SHP77 treated with DMSO at 0.1 percent for 48 hours (cell line): ENCODE data around the gene CLDN15.
A peak's percentile ranks its signal among the peaks of the same experiment; 100 is the strongest.

Source experiments
- DNase-seq: peaks from one replicate; lab custom pipeline; 2025; lab: John Stamatoyannopoulos, UW

Gene CLDN15

DNA sequence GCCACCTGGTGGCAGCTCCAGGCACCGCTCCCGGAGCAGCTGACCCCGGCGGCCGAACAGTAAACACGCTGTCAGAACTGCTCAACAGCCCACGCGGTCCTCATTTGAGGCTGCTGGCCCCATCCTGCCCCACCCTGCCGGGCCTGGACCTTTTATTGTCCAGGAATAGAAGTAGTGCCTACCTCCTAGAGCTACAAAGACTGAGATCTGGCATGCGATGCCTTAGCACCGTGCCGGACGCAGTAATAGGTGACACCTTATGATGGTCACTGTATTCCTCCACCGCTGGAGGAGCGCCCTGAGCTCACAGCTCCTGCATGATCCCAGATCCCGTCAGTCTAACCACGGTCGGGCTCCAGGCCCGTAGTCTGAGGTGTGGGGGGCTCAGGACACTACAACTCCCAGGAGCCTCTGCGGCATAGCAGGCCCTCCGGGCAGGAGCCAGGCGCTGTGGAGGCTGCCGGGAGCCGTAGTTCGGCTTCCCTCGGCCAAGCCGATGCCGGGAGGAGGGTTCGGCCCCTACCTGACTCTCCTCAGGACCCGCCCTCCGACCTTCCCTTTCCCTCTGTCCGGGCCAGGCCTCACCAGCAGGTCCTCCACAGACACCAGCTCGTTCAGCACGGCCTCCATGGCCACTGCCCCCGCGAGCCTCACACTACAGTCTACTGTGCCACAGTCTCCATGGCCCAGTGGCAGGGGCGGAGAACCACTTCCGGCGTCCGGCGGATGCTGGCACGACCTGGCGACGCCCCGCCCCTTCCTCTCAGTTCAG is 7.0 kb upstream of the CLDN15 start, which contains the start of gene FIS1:
TSS of gene FIS1 (minus strand) at position 707 of the 772 bp plus-strand sequence. CDS start at position 630, 77 bp downstream.
- peak; percentile 87 for DNase-seq

GRCh38 chr7:101243646-101244374 is 6.2 kb upstream of the CLDN15 start:
- no peak for DNase-seq

GRCh38 chr7:101241443-101242349 is 4.1 kb upstream of the CLDN15 start:
- no peak for DNase-seq

DNA sequence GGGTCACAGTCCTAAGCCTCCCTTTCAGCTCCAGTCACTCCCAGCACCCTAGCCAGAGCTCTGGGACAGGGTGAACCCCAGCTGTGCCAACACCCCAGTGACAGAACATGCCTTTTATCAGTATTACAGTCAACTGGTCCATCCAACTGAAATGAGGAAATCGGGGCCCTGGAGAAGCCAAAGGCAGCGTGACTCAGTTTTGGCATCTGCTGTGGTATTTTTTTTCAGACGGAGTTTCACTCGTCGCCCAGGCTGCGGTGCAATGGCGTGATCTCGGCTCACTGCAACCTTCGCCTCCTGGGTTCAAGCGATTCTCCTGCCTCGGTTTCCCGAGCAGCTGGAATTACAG is 3.4 kb upstream of the CLDN15 start:
- no peak for DNase-seq

- DNase-seq, result no peak
These were observed 2.8 kb upstream of the CLDN15 start for GRCh38 chr7:101240226-101241014.

GRCh38 chr7:101239951-101240220 is 2.3 kb upstream of the CLDN15 start:
- DNase-seq, result no peak

- DNase-seq, result no peak
These were observed 1.8 kb upstream of the CLDN15 start for GRCh38 chr7:101239191-101239950.

GRCh38 chr7:101238226-101239182 is 902 bp upstream of the CLDN15 start:
- DNase-seq, result no peak

DNA sequence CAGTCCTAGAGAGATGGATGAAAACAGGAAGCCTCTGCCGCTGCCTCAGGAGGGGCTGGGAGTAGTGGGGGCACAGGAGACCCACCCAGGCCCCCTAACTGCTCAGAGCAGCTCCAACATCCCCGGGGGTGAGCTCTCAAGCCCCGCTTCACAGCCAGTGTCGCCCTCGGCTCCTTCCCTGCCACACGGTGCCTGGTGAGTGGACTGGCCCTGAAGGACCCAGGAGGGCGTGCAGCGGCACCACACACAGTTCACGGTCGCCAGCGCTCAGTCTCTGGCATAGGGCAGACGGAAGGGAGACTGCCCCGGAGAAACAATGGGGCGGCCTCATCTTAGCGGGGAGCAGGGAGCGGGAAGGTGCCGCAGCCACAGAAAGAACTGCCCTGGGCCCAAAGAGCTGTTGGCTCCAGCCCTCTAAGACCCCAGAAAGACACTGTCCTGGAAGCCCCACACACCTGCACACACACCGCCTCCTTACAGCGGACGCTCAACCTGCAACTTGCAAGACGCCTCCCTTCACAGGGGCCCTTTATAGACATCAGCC is 1.2 kb downstream of the CLDN15 start:
- DNase-seq, result no peak

DNA sequence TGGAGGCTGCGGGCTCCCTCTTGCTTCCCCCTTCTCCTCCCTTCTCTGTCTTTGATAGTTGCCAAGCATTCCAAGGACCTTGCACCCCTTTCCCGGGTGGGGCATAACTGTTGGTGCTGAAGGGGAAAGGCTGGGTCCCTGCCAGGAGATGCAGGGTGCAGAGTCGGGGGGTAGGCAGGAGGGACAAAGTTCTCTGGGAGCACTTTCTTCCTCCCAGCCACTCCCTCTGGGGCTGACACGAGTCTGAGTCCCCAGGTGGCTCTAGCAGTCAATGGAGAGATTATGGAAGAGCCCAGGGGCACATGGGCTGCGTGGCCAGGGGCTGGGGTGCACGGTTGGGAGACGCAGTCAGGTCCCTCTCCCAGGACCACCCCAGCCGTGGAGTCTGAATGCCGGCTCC is 2.1 kb downstream of the CLDN15 start:
- no peak for DNase-seq

DNA sequence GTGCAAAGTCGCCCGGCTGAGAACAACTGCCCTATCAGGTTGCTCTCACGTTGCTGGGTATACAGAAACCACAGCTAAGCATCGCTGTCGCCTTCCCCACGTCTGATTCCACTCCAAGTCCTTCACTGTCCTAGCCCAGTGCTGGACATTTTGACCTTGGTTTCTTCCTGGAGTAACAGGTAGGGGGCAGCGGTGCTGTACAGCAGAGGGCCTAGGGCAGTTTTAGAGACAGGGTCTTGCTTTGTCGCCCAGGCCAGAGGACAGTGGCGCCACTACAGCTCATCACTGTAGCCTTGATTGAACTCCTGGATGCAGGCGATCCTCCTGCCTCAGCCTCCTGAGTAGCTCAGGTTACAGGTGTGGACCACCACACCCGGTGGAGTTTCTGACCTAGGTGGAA is 2.6 kb downstream of the CLDN15 start:
- DNase-seq, result no peak

GRCh38 chr7:101234636-101235035 is 3.0 kb downstream of the CLDN15 start:
- DNase-seq, result no peak

DNA sequence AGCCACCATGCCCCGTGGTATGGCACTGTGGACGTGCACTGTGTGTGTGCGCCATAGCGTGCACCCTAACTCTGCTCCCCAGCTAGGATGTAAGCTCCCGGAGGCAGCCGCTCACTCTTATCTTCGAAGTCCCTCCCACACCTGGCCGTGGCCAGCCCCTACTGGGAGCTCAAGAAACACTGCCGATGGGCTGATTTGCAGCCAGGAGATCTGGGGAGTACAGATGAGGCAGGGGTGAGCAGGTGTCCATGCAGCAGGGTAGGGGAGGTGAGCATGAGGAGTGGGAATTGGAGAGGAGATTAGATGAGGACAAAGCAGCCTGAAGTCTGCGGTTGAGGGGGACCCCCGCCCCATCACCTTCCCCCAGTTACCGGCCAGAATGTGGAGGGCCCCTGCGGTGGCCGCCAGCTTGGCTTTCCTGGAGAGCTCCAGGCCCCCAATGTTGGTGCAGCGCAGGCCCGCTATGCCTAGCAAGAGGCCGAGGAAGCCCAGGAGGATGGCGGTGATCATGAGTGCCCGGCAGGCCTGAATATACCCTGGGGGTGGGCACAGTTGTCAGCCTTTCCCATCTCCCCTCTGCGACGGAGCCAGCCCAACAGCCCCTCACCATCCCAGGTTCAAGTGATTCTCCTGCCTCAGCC is 3.6 kb downstream of the CLDN15 start:
- no peak for DNase-seq

GRCh38 chr7:101232141-101232850 is 5.3 kb downstream of the CLDN15 start:
- DNase-seq, result no peak

- DNase-seq, result no peak
These were observed 6.0 kb downstream of the CLDN15 start for GRCh38 chr7:101231644-101232043.

DNA sequence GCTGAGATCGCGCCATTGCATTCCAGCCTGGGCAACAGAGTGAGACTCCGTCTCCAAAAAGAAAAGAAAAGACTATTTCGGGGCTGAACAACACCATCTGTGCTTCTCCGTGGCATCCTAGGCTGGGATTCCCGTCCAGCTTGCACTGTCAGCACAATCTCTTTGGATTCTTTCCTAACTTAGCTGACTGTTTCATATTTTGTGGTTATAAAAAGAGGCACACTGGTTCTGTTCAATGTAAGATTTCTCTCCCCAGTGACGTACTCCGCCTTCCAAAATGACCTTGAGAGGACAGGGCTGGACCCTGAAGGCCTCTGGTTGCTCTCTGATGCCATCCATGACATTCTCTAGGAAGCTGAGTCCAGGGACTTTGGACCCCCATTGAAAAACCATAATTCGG is 10.9 kb downstream of the CLDN15 start:
- no peak for DNase-seq

GRCh38 chr7:101225650-101226049 is 12.0 kb downstream of the CLDN15 start:
- DNase-seq, result no peak

- no peak for DNase-seq
These were observed 14.1 kb downstream of the CLDN15 start for GRCh38 chr7:101223528-101223927.
